PC-3 (cell line): Measurements from ENCODE around the gene GTF2F2.

Source experiments
- EZH2 ChIP-seq: fragments of 300-600 bp; sonication (generic); IDR thresholded peaks from one replicate; pipeline ENCODE4 v1.6.1; 2017; ENCODE audit warnings: antibody characterized with exemption, mild to moderate bottlenecking, low read length; ENCODE audit not compliant: unreplicated experiment
- EZH2phosphoT487 ChIP-seq: fragments of 300-600 bp; sonication (generic); IDR thresholded peaks from 2 replicates; pipeline ENCODE4 v1.6.1; 2018; ENCODE audit warnings: mild to moderate bottlenecking, antibody characterized with exemption, low read length, borderline replicate concordance
- TF ChIP-seq, protein P1 (sequence below): fragments of 300-600 bp; sonication (generic); conservative IDR thresholded peaks from 2 replicates; pipeline ENCODE4 v1.5.1; 2017; ENCODE audit warnings: antibody characterized with exemption, low read depth, mild to moderate bottlenecking, low read length

DNA sequence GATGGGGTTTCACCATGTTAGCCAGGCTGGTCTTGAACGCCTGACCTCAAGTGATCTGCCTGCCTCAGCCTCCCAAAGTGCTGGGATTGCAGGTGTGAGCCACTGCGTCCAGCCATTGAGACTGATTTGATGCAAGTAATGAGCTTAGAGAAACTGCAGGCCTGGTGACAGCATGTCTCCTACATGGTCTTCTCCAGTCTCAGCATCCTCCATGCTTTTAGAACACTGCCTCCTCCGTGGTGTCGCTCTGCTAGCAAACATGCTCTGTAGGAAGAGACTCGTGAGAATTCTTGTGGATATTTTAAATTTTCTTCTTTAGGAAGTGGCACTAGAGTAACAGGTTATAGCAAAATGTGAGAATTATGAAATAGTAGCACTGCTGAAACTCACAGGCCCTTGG lies 183.6 kb downstream of the GTF2F2 start:
- TF ChIP-seq, protein P1, sequence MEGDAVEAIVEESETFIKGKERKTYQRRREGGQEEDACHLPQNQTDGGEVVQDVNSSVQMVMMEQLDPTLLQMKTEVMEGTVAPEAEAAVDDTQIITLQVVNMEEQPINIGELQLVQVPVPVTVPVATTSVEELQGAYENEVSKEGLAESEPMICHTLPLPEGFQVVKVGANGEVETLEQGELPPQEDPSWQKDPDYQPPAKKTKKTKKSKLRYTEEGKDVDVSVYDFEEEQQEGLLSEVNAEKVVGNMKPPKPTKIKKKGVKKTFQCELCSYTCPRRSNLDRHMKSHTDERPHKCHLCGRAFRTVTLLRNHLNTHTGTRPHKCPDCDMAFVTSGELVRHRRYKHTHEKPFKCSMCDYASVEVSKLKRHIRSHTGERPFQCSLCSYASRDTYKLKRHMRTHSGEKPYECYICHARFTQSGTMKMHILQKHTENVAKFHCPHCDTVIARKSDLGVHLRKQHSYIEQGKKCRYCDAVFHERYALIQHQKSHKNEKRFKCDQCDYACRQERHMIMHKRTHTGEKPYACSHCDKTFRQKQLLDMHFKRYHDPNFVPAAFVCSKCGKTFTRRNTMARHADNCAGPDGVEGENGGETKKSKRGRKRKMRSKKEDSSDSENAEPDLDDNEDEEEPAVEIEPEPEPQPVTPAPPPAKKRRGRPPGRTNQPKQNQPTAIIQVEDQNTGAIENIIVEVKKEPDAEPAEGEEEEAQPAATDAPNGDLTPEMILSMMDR, result no peak
- no peak for TF ChIP-seq EZH2phosphoT487
- no peak for TF ChIP-seq EZH2
